ENCODE results near the gene TMPRSS6.

The TMPRSS6 gene

GRCh38 chr22:37028692-37029674 lies 80.5 kb downstream of the TMPRSS6 start:
- DNase-seq (ENCODE audit: low read depth), result no peak

- no peak for DNase-seq (ENCODE audit: low read depth)
These were observed 82.0 kb downstream of the TMPRSS6 start for GRCh38 chr22:37027556-37027955.

DNA sequence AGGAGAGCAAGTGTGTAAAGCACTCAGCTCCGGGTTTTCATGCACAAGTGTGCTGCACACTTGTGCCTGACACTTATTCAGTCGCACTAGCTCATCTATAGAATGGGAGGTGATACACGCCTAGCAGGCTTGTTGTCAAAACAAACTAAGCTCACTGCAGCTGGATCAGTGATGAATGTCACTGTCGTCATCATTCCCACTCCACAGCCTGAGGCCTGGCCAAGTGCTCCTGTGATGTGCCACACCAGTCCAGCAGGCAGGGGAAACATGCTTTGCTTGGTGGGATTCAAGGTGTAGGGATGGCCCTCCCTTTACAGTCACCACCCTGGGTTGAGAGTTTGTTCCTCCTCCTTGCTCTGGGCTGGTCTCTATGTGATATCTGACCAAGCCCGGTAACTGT lies 83.2 kb downstream of the TMPRSS6 start:
- no peak for DNase-seq (ENCODE audit: low read depth)

DNA sequence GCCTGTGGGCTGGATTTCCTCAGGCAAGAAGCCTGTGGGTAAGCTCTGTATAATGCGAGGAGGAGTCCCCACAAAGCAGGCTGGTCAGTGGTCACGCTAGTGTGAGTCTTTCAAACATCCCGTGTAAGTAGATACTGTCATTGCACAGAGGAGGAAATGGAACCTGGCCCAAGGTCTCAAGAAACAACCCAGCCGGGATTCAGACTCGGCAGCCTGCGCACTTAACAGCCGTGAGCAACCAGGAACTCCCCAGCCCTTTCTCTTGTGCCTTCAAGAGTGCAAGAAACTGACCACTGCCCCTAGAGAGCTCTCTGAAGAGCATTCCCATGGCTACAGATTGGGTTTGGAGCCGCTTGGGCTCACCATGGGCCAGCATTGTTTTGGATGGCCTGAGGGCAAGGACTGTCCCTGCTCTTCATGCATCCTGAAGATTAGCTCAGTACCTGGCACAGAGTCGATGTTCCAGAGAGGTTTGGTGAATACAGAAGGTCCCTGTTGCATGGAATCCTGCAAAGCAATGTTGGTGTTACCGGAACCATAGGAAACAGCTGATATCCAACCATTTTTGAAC lies 83.9 kb downstream of the TMPRSS6 start:
- no peak for DNase-seq (ENCODE audit: low read depth)

DNA sequence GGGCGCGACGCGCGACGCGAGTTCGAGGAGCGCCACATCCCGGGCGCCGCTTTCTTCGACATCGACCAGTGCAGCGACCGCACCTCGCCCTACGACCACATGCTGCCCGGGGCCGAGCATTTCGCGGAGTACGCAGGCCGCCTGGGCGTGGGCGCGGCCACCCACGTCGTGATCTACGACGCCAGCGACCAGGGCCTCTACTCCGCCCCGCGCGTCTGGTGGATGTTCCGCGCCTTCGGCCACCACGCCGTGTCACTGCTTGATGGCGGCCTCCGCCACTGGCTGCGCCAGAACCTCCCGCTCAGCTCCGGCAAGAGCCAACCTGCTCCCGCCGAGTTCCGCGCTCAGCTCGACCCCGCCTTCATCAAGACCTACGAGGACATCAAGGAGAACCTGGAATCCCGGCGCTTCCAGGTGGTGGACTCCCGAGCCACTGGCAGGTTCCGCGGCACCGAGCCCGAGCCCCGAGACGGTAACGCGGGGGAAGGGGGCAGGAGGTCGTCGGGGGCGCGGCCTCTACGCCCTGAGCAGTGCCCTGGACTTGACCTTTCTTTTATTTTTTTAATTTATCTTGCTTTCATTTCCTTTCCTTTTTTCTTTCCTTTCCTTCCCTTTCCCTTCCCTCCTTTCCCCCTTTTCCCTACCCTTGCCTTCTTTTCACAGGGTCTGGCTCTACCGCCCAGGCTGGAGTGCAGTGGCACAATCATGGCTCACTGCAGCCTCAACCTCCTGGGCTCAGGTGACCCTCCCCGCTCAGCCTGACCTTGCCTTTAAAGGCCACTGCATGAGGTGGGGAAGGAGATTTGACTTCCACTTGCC lies 85.0 kb downstream of the TMPRSS6 start:
- no peak for DNase-seq (ENCODE audit: low read depth)

- no peak for DNase-seq (ENCODE audit: low read depth)
These were observed 85.7 kb downstream of the TMPRSS6 start for GRCh38 chr22:37023743-37024338.

GRCh38 chr22:37022483-37023337 lies 86.8 kb downstream of the TMPRSS6 start:
- no peak for DNase-seq (ENCODE audit: low read depth)

DNA sequence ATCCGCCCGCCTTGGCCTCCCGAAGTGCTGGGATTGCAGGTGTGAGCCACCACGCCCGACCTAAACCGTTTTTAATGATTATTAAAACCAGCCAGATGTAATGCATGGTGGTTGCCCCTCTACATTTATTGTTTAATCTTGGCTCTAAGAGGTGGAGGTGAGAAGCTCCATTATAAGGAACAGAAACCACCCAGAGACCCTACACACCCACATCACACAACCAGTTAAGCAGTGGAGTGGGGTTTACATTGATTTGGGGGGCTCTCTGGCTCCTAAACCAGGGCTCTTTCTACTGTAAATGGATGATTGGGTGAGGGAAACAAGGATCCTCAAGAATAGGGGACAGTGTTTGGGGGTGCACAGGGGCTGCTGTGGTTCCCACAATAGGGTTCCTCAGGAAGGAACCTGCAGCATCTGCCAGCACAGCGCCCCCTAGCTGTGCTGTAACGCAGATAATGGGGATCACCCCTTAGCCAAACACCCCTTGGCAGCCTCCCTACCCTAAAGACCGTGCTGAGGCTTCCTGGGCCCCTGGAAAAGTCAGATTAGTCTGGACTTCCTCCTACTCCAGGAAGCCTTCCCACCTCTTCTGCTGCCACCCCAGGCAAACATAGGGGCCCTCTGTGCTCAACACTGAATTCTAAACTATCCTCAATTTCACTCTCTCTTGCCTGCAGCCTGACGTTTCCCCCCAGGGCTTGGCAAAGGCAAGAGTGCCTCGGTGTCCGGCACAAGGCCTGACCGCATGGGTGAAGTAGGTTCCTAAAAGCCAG lies 87.6 kb downstream of the TMPRSS6 start:
- no peak for DNase-seq (ENCODE audit: low read depth)

GRCh38 chr22:37021041-37021440 lies 88.5 kb downstream of the TMPRSS6 start:
- no peak for DNase-seq (ENCODE audit: low read depth)

- DNase-seq (ENCODE audit: low read depth), result no peak
These were observed 89.4 kb downstream of the TMPRSS6 start for GRCh38 chr22:37020192-37020479.

DNA sequence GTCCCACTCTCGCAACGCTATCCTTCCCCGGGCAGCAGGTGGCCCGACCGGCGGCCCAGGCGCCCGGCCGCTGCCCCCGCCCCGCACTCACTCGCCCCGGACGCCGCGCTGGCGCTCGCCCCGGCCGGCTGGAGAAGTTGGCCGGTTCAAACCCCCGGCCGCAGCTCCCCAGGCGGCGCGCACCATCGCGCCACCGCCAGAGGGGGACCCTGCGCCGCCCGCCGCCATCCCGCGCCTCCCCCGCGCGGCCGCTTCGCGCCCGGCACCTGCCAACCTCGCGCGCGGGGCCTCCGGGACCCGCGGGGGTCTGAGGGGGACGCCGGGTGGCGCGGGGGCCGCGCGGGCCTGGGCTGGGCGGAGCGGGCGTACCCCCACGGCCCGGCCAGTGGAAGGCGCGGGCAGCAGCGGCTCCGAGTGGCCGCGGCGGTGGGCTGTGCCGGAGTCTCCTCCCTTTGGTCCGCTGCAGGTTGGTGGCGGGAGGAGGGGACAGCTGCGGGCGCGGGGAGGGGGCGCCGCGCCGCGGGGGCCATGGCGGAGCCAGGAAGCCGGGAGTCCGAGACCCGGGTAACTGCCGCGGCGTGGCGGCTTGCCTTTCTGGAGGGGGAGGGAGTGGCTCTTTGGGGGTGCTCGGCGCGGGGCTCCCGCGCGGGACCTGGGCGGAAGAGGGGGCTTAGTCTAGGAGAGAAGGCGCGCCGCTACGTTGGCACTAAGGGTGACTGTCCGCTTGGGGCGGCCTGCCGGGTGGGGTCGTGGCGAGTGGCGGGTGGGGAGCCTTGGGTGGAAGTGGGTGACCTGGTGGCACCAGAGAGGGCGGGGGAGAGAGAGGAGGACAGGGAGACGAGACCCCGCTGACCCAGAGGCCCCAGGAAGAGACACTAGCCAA lies 90.0 kb downstream of the TMPRSS6 start, which contains the start of the genes MPST and TST:
Gene MPST, plus strand, starts transcription at position 434 of the 883 bp plus-strand sequence. Its CDS starts 95 bp downstream, at position 529.
Gene TST, minus strand, starts transcription at position 139 of the 883 bp plus-strand sequence. CDS start 715 bp downstream, outside the sequence.
- DNase-seq (ENCODE audit: low read depth), result no peak

DNA sequence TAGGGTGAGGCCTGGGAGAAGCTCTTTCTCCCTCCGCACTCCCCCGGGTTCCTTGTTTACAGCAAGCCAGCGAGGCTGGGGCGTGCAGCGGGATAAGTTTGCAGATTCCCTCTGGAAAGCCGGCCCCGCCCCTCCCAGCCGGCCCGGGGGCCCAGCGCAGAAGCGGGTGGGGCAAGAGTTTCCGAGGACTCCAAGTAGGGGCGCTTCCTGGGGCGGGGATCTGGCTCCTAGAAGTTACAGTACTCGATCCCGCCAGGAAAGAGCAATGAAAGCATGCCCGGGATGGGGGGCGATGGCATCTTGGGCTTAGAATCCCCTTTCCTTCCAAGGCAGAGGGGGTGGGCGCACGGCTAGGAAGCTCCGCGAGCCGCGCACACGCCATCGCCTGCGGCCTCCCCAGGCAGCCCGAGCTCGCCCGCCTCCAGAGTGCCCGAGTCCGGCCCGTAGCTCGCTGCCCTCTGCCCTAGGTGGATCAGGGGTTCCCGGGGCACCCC lies 90.7 kb downstream of the TMPRSS6 start:
- DNase-seq (ENCODE audit: low read depth), result no peak

GRCh38 chr22:37018086-37018814 lies 91.3 kb downstream of the TMPRSS6 start:
- no peak for DNase-seq (ENCODE audit: low read depth)

GRCh38 chr22:37017356-37017755 lies 92.2 kb downstream of the TMPRSS6 start:
- DNase-seq (ENCODE audit: low read depth), result no peak

DNA sequence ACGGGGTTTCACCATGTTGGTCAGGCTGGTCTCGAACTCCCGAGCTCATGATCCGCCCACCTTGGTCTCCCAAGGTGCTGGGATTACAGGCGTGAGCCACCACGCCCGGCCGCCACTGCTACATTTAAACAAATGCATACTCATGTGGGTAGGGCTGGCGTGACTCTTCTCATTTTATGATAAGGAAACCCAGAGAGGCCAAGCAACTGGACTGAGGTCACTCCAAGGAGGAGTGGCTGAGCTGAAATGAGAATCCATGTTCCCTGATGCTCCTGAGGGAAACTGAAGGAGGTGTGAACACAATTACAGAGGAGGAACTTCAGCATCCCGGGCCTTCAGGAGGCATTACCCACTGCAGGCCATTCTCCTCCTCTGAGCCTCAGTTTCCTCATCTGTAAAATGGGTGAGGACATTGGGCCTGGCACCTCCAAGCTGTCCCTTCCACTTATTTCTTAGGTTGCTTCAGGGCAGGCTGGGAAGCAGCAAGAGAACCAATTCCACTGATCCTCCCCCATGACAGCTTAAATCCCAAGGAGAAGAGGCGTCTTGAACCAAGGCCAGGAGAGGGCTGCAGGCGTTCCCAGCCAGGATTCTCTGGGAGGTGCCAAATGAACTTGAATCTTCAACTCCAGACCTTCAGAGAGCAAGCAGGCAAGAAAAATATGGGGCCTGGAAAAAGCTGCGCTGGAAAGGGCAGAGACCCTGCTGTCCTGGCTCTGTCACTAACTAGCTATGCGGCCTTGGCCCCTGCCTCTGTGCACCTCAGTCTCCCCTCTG lies 93.2 kb downstream of the TMPRSS6 start:
- DNase-seq (ENCODE audit: low read depth), result no peak

- no peak for DNase-seq (ENCODE audit: low read depth)
These were observed 94.0 kb downstream of the TMPRSS6 start for GRCh38 chr22:37015587-37015878.

Data from HS-5 (cell line).